GM21528 (cell line): ENCODE measurements around the gene TRIM32.

Experiments used
- ATAC-seq: cut with Tn5 transposase; IDR thresholded peaks from one replicate; pipeline ENCODE4 v1.9.1; 2021; ENCODE audit warnings: mild to moderate bottlenecking, moderate library complexity; ENCODE audit not compliant: unreplicated experiment, low FRiP score

The TRIM32 gene, protein sequence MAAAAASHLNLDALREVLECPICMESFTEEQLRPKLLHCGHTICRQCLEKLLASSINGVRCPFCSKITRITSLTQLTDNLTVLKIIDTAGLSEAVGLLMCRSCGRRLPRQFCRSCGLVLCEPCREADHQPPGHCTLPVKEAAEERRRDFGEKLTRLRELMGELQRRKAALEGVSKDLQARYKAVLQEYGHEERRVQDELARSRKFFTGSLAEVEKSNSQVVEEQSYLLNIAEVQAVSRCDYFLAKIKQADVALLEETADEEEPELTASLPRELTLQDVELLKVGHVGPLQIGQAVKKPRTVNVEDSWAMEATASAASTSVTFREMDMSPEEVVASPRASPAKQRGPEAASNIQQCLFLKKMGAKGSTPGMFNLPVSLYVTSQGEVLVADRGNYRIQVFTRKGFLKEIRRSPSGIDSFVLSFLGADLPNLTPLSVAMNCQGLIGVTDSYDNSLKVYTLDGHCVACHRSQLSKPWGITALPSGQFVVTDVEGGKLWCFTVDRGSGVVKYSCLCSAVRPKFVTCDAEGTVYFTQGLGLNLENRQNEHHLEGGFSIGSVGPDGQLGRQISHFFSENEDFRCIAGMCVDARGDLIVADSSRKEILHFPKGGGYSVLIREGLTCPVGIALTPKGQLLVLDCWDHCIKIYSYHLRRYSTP

DNA sequence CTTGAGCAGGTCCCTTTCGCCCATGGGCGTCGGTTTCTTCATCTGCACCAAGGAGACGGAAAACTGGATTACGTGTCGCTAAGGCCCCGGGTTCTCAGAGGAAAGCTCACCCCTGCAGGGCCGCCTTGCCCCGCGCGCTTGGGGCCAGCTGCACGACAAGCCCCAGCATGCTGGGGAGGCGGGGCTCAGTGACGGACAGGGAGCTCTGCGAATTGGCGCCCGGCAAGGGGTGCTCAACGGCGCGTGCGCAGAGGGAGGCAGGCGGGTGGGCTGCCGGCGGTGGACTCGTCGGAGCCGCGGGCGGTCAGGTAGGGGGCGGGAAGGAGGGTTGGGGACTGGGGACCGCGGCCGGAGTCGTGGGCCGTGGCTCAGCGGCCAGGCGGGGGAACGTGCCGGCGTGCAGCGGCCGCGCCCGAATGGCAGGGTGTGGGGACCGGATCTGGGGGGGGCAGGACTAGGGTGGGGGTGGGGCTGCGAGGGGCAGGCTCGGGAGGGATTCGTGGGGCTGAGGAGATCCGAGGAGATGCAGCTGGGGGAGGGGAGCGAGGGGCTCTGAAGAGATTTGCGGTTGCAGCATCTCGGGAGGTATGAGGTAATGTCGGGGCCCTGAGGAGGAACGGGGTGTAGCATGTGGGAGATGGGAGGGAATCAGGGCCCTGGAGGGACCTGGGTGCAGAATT, at the start of gene TRIM32:
TRIM32 (plus strand) TSS at position 232 of the 680 bp plus-strand sequence. CDS start 10,438 bp downstream, outside the sequence.
- peak; percentile 98 for ATAC-seq

DNA sequence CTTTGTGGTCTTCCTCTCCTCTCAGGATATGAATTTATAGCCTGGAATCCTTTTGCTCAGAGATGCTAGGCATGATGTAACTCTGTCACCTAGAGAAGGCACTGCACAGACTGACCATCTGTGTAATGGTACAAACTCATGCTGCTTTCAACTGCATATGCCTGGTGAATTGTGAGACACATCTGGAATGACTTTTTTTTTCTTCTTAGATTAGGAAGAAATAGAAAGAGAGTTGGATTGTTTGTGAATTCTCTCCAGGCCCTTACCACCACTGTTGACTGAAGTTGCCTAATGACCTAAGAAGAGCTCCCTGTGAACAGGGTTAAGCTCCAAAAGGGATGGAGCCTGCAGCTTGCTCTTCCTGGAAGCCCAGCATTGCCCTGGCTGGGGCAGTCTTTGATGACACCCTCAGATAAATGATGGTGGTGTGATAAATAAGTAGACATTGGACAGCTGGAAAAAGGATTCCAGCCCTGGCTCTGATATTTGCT, 47.8 kb upstream of the TRIM32 start:
- ATAC-seq: no peak

DNA sequence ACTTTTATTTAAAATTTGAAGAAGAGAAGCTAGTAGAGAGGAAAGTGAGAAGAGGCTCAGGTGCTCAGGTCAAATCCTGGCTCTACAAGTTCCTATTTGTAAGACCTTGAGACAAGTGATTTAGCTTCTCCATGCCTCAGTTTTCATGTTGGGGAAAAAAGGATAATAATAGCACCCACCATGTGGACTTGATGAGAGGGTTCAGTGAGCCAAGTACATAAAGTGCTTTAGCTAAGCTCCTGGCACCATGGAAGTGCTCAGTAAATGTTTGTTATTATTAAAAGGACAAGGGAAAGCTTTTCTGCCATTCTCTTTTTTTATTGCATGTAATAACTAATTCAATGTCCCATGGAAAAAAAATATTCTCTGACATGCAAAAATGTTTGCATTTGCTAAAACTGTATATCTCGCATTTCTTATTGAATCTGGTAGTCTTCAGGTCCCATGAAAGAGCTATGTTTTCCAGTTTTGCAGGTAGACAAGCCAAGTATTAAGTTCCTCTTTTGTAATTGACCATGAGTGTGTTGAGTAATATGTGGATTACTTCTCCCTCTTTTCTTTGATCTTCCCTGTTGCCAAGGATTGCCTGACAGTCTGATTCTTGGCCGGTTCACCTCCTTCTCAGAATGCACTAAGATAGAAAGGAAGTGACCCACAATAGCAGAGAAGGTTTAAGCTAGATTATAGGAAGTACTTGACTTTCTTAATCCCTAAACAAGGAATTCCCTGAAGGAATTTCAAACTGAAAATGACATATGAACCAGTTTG, 45.6 kb upstream of the TRIM32 start:
- no peak for ATAC-seq

DNA sequence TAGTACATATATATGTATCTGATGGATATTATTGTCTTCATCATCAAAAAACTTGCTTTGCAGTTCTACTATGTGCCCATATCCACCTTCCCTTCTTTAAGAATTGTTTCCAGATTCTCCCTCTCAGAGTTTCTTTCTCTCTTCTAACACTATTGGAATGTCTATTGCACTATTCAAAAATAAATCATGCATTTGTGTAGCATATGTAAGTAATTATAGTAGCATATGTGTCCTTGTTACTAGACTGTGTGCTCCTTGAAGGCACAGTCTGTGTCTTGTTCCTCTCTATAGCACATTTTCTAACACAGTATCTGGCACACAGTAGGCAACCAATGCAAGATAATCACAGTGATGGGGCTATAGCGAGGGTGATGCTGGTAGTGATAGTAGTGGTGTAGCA, 43.4 kb upstream of the TRIM32 start:
- no peak for ATAC-seq

DNA sequence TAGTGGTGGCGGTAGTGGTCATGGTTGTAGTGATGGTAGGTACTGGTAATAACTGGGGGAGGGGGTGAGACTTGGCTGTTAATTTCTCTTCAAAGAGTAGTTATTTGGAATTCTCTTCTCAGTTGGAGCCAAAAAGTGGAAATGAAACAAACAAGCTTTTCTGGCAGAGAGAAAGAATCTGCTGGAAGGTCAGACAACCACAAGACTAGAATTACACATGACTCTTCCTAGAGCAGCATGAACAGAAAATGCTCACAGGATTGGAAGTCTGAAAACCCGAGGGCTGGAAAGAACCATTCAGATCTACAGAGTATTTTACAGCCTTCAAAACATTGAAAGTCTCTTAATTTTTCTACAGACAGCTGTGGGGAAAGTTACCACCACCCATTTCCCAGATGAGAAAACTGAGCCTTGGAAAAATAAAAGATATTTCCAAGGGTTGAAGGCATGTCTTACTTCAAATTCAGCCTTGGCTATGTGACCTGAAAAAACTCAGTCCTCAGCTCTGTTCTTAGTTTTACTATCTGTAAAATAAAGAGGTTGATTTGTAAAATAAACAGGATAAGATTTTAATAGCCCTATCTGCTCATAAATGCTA, 42.9 kb upstream of the TRIM32 start:
- no peak for ATAC-seq

DNA sequence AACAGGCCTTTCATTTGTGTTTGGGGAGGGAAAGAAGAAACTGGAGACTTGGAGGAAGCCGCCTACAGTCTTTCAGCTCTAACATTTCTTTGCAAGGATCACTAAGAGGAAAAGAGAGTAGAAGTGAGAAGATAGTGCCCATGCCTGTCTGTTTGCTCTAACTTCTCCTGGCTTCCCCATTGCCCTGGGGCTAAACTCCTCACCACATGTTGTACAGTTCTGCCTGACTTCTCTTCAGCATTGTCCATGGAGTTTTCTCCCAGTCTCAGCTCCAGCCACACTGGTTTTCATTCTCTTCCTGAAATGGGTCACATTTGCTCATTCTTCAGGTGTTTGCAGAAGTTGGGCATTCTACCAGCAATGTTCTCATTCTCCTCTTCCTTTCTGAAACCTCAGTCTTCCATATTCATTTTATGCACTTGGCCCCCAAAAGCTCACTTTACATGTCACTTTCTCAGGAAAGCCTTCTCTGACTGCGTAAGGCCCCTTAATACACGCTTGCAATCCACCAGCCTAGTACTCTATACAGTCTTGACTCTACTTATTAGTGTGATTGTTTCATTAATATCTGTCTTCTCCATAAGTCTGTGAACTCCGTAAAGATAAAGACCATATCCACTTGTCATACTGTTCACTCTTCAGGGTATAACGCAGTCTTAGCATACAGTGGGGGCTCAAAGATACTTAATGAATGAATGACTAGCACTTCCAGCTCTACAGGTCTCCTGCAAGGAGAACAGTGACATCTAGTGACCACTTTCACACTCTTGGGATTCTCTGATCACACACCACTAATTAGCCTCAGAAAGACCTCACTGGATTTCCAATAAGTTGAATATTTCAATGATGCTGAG, 40.2 kb upstream of the TRIM32 start:
- ATAC-seq: no peak

DNA sequence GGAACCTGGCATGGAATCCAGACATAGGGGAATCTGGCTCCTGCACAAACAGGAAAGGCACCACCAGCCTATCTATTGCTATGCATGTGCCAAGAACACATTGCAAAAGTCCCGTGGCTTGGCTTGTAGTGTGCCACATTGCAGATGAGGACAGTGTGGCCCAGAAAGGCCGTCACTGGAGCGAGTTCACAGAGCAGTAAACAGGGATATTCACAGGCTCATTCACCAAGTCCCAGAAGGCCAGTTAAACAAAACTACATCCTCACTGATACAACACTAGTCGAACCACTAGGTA, 39.6 kb upstream of the TRIM32 start:
- ATAC-seq: no peak

DNA sequence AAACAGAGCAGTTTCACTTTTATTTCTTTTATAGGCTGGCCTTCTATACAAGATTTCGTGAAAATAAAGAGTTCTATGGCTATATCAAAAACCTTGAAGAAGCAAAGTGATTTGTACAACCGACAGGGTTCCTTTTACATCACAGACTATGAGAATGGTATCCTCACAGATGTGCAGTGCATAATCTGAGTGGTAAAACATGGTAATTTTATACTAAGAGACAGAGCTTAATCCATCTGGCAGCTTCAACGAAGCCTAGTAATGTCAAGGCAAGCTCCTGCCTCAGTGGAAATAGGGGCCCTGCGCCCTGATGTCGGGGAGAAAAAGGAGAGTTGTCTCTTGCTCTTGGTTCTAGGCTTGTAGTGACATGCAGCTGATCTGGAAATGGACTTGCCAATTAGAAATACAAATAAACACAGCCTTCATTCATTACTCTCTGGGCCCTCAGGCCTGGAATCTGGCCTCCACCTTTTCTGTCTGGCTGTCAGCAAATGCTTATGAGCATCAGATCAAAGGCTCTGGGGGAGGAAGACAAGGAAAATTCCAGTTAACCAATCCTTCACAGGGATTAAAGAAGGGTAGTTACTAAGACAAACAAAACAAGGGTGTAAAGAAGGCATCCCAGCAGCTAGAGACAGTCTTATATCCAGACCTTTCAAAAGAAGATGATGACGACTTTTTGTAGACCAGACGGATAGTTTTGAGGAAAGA, 33.6 kb upstream of the TRIM32 start:
- ATAC-seq: no peak

DNA sequence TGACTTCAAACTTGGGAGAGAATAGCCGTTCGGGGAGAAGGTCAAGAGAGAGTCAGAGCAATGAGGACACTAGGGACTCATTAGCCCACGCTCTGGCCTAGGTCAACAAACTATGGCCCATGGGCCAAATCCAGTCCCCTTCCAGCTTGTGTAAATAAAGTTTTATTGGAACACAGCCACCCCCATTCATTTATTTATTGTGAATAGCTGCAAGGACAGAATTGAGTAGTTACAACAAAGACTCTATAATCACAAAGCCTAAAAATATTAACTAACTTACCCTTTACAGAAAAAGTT, 33.1 kb upstream of the TRIM32 start:
- no peak for ATAC-seq

DNA sequence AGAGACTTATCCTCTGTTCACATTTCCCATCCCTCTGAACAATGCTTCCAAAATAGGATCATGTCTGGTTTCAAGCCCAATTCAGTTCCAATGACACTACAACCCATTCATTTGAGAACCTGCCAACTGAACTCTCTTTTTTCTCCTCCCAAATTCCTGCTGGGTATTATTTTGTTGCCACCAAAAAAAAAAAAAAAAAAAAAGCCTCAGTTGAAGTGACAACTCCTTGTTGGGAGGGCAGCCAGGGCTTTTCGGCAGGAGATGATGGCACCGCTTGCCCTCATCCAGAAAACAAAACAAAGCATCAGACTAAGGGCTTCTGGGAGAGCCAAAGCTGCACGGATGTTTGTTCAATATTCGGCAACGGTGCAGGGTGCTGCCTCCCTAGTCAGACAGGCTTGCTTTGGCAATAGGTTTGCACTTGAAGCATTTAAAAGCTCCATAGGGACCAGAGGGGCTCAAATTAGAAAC, 30.6 kb upstream of the TRIM32 start:
- no peak for ATAC-seq

DNA sequence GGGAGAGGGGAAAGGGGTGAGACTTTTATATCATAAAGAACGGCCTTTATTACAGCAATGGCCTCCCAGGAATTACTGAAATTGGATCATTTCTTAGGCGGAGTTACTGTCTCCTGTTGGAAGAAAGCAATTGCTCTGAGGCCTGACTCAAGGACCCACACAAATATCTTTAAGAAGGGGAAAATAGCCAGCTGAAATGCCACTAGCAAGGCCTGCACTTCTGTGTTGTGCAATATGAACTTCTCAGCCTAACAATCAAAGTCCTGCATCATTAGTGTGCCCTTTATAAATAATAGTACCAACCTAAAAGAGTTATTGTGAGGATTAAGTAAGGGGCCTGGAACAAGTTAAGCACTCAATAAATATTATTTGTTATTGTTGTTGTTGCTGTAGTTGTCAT, 30.1 kb upstream of the TRIM32 start:
- no peak for ATAC-seq

DNA sequence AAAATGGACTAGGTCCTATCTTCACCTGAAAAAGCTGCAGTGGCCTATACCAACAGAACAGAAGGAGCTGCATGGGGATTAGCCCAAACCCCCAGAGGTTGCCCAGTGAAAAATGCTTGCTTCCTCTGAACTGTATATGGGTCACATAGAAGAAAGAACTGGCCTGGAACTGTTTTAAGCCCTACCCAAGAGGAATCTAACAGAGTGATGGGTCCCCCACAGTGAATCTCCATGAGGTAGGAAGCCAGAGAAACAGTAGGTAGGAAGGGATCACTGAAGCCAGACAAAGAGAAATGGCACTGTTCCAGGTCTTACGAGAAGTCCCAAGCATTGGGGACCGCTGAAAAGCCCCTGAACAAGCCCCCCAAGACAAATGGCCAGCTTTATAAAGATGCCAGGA, 28.8 kb upstream of the TRIM32 start:
- ATAC-seq: no peak

DNA sequence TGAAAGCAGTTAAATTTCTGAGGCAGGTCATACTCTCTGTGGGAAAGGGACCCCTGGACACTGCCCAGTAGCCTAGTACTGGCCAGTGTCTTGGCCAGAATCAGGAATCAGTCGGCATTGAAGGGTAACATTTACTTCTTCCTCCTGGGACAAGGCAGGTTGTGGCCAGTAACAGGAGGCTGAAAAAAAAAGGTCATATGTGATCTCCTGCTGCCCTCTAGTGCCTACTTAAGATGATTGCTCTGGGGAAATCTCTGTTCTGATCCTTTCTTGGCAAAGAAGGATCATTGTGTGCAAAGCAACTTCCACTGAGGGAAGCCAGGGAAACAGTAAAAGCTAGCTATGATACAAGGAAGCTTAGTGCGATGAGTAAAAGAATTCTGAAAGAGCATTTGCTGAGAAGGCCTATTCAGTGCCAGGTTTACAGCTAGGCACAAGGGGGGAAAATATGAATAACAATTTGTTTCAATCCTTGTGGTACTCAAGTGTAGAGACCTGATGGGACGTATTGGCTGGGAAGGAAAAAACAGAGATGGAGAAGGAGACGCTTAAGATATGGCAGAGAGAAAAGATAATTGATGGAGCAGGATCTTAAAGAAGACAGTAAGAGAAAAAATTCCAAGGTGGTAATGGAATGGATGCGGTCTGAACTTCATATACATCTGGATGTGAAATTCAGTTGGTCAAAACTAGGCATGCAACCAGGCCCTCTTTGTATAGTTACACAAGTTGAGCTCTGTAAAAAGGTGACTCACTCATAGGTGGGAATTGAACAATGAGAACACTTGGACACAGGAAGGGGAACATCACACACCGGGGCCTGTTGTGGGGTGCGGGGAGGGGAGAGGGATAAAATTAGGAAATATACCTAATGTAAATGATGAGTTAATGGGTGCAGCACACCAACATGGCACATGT, 25.8 kb upstream of the TRIM32 start:
- peak; percentile 86 for ATAC-seq

DNA sequence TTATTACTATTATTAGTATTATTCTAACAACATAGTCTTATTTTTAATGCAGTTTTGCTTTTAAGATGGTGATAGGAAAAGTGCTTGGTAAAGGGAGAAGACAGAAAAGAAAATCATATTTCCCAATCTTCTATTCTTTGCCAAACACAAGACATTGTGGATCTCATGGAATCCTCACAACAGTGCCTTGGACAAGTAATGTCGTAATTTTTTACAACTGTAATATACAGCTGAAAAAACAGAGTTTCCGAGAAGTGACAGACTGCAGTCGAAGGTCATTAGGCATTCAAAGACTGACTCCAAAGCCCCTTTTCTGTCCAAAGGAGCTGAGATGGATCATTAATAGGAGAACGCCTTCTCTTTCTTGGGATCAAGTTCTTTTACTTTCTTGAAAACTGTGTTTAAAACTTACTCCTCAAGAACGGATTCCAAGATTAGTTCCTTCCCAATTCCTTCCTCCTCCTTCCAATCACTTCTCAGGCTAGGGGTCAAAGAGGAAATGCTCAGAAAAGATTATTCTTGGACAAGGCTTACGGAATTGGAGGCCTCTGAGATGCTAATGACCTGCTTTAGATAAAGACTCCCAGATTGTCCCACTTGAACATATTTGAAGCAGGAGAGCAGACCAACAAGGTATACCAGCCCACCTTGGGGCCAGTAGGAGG, 24.3 kb upstream of the TRIM32 start:
- ATAC-seq: no peak

DNA sequence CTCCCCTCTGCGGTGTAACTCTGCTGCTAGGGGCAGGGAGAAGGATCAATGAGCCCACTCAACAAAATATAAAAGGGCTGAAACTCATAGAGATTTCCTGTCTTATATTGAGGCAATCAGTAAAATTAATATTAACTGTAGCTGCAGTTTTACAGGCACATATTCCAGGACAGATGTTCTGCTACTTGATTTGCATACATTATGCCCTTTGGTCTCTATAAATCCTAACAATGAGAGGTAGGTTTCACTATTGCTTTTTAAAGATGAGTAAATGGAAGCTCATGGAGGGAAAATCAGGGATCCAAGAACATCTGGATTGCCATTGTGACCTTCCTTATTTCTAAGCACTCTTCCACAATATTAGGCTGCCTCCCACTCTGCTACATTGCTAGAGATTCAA, 23.5 kb upstream of the TRIM32 start:
- ATAC-seq: no peak

DNA sequence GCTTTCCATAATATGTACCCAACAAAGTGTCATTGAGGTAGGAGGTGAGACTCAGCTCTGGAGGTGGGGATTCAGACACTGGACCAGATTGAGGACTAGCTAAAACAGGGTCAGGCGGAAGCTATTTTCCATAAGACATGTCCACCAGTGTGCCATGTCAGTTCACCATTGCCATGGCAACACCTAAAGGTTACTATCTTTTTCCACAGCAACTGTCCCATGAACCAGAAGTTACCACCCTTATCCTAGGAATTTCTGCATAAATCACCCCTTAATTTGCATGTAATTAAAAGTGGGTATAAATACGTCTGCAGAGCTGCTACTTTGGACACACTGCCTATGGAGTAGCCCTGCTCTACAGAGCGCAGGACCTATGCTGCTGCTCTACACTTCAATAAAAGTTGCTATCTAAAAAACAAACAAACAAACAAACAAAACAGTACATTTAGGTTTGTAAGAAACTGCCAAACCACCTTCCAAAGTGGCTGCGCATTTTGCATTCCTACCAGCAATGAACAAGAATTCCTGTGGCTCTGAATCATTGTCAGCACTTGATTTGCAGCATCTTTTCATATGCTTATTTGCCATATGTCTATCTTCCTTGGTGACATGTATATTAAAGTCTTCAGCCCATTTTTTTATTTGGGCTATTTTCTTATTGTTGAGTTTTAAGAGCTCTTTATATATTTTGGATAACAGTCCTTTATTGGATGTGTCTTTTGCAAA, 18.0 kb upstream of the TRIM32 start:
- no peak for ATAC-seq

DNA sequence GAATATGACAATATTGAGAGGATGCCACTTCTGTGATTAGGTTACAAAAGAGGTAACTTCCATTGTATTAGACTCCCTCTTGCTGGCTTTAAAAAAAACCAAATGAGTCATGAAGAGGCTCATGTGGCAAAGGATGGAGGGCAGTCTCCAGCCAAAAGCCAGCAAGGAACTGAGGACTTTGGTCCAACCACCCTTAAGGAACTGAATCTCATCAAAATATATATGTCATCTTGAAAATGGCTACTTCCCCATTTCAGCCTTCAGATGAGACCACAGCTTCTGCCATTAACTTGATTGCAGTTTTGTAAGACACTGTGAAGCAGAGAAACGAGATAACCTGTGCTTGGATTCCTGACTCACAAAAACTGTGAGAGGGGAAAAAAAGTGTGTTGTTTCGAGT, 15.5 kb upstream of the TRIM32 start:
- ATAC-seq: no peak
